Astrocyte of the spinal cord (primary cell): Measurements from ENCODE around the gene XPO1.

Experiments used
- DNase-seq: peaks from one replicate; pipeline ENCODE4 v3.0.0; 2011; ENCODE audit warnings: low read depth, low spot score
- H3K4me3 ChIP-seq: 2 replicates; pipeline ENCODE4 v1.5.1; 2011; ENCODE audit warnings: low read depth, mild to moderate bottlenecking, low read length, moderate library complexity
- CTCF ChIP-seq: IDR thresholded peaks from 2 replicates; pipeline ENCODE4 v1.5.1; 2012; ENCODE audit warnings: low read depth, mild to moderate bottlenecking, low read length, inconsistent platforms
- in situ Hi-C: cut with HindIII; loops from 2 replicates; pipeline ENCODE4 v1.10.0; 2017; ENCODE audit warnings: low sequenced_read_pairs

Gene XPO1

GRCh38 chr2:61443342-61444041 is 94.7 kb downstream of the XPO1 start:
- in situ Hi-C loops, result no loop called here
- no peak for DNase-seq
- no peak overlapping the region for H3K4me3 ChIP-seq
- no peak for TF ChIP-seq CTCF

- no peak overlapping the region for H3K4me3 ChIP-seq
- in situ Hi-C loops, result no loop called here
- no peak for TF ChIP-seq CTCF
Measured at GRCh38 chr2:61439241-61440002, 98.7 kb downstream of the XPO1 start.

GRCh38 chr2:61438670-61439069 is 99.5 kb downstream of the XPO1 start:
- TF ChIP-seq CTCF, result no peak
- in situ Hi-C loops, result no loop called here
- H3K4me3 ChIP-seq, result no peak overlapping the region
- DNase-seq, result no peak

More at GRCh38 chr2:61439241-61440002, 98.7 kb downstream of the XPO1 start:
- no peak for DNase-seq

GRCh38 chr2:61437170-61437569 is 101.0 kb downstream of the XPO1 start:
- no peak overlapping the region for H3K4me3 ChIP-seq
- DNase-seq, result no peak
- in situ Hi-C loops, result no loop called here
- no peak for TF ChIP-seq CTCF

- DNase-seq, result no peak
- no peak for TF ChIP-seq CTCF
- H3K4me3 ChIP-seq, result no peak overlapping the region
- in situ Hi-C loops, result no loop called here
Measured at GRCh38 chr2:61436092-61436491, 102.1 kb downstream of the XPO1 start.

GRCh38 chr2:61435291-61435690 is 102.9 kb downstream of the XPO1 start:
- in situ Hi-C loops, result no loop called here
- TF ChIP-seq CTCF, result no peak
- H3K4me3 ChIP-seq, result no peak overlapping the region
- no peak for DNase-seq
